IMR-90 (cell line): ENCODE results near the gene ZBTB38.

ENCODE experiments used
- FOS ChIP-seq: fragments of 150-350 bp; IDR thresholded peaks from 2 replicates; pipeline ENCODE4 v1.6.1; 2016; ENCODE audit warnings: low read depth, low read length
- NFE2L2 ChIP-seq: fragments of 150-350 bp; IDR thresholded peaks from 2 replicates; pipeline ENCODE4 v1.6.1; 2016; ENCODE audit warnings: low read depth, mild to moderate bottlenecking, low read length
- TF ChIP-seq, protein P1 (sequence below): conservative IDR thresholded peaks from 2 replicates; pipeline ENCODE4 v1.5.1; 2012; ENCODE audit warnings: mild to moderate bottlenecking, low read depth, low read length, improper control_type of control experiment

DNA sequence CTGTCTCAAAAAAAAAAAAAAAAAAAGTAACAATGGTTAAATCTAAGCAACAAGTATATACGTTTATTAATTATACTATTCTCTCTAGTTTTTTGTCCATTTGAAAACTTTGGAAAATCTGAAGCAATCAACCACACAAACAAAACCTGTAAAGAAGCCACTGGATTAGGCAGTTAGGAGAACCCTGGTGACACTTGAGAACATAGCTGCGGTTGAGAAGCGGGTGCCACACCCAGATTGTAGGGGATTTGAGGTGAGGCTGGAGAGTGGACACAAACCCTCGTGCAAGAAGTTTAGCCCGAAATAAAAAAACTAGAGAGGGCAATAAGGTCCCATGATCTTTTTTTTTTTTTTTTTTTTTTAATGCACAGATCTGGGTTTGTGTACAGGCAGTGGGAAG is 25.9 kb upstream of the ZBTB38 start:
- TF ChIP-seq, protein P1, sequence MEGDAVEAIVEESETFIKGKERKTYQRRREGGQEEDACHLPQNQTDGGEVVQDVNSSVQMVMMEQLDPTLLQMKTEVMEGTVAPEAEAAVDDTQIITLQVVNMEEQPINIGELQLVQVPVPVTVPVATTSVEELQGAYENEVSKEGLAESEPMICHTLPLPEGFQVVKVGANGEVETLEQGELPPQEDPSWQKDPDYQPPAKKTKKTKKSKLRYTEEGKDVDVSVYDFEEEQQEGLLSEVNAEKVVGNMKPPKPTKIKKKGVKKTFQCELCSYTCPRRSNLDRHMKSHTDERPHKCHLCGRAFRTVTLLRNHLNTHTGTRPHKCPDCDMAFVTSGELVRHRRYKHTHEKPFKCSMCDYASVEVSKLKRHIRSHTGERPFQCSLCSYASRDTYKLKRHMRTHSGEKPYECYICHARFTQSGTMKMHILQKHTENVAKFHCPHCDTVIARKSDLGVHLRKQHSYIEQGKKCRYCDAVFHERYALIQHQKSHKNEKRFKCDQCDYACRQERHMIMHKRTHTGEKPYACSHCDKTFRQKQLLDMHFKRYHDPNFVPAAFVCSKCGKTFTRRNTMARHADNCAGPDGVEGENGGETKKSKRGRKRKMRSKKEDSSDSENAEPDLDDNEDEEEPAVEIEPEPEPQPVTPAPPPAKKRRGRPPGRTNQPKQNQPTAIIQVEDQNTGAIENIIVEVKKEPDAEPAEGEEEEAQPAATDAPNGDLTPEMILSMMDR = no peak
- TF ChIP-seq NFE2L2 (no peak), FOS (no peak)
